ENCODE data around the gene ABTB1. TPM values are rescaled to one million over a fixed set of nuclear protein-coding genes. Genes with fewer than 3 reads are reported as not detected.

Gene ABTB1
- polyA plus RNA-seq, 1 donor from 2014 or later: 2.0 TPM

- no peaks in the 10 kb centered on the region for H3K9me3 ChIP-seq (ENCODE audit: low read length)
- H3K36me3 ChIP-seq (ENCODE audit: insufficient read depth, low read length): no peaks in the 10 kb centered on the region
- H3K4me2 ChIP-seq (ENCODE audit: low read length): no peak overlapping the region
- no peak for TF ChIP-seq RAD21 (conservative IDR thresholded peaks at IDR 0.05)
- TF ChIP-seq EZH2 (IDR thresholded peaks at IDR 0.05; ENCODE audit: borderline replicate concordance, insufficient read depth, low read length, poor library complexity, severe bottlenecking): no peak
- no peak for TF ChIP-seq SMC3 (conservative IDR thresholded peaks at IDR 0.05; ENCODE audit: poor library complexity)
- TF ChIP-seq EP300 (conservative IDR thresholded peaks at IDR 0.05; ENCODE audit: poor library complexity, severe bottlenecking): no peak
- TF ChIP-seq CTCF (IDR thresholded peaks at IDR 0.05; ENCODE audit: poor library complexity, severe bottlenecking): no peak
- no peak for TF ChIP-seq POLR2AphosphoS5 (IDR thresholded peaks at IDR 0.05)
- TF ChIP-seq TAF1 (IDR thresholded peaks at IDR 0.05; ENCODE audit: low read depth): no peak
- no peak for TF ChIP-seq MXI1 (conservative IDR thresholded peaks at IDR 0.05; ENCODE audit: poor library complexity, severe bottlenecking)
- no peak for TF ChIP-seq REST (IDR thresholded peaks at IDR 0.05; ENCODE audit: borderline replicate concordance)
- no peaks in the 10 kb centered on the region for H4K20me1 ChIP-seq (ENCODE audit: insufficient read depth)
- H2AFZ ChIP-seq (ENCODE audit: low read depth, low read length): no peak overlapping the region
- no peak overlapping the region for H3K9ac ChIP-seq (ENCODE audit: low read length)
- H3K9me2 ChIP-seq (ENCODE audit: insufficient read depth, low read length): no peaks in the 10 kb centered on the region
- H3K79me2 ChIP-seq (replicated peaks; ENCODE audit: insufficient read depth, low read length): no peaks in the 10 kb centered on the region
- H3K27ac ChIP-seq (ENCODE audit: low read length): no peak overlapping the region
- H3K4me3 ChIP-seq (ENCODE audit: low read length): no peak overlapping the region
- no peaks in the 10 kb centered on the region for H3F3A ChIP-seq (ENCODE audit: insufficient read depth, low read length, poor library complexity, severe bottlenecking)
- no peaks in the 10 kb centered on the region for H3K27me3 ChIP-seq (ENCODE audit: insufficient read depth, low read depth, low read length)
These were observed 6.1 kb downstream of the ABTB1 start for GRCh38 chr3:127678611-127679533.

GRCh38 chr3:127679534-127680145, 6.9 kb downstream of the ABTB1 start:
- H3K9me3 ChIP-seq (ENCODE audit: low read length): no peaks in the 10 kb centered on the region
- no peak overlapping the region for H3K27ac ChIP-seq (ENCODE audit: low read length)
- no peak overlapping the region for H3K4me2 ChIP-seq (ENCODE audit: low read length)
- H3K9ac ChIP-seq (ENCODE audit: low read length): no peak overlapping the region
- H4K20me1 ChIP-seq (ENCODE audit: insufficient read depth): no peaks in the 10 kb centered on the region
- H3K9me2 ChIP-seq (ENCODE audit: insufficient read depth, low read length): no peaks in the 10 kb centered on the region
- no peak for TF ChIP-seq SMC3 (conservative IDR thresholded peaks at IDR 0.05; ENCODE audit: poor library complexity)
- TF ChIP-seq CTCF (IDR thresholded peaks at IDR 0.05; ENCODE audit: poor library complexity, severe bottlenecking): no peak
- no peak for TF ChIP-seq TAF1 (IDR thresholded peaks at IDR 0.05; ENCODE audit: low read depth)
- TF ChIP-seq EP300 (conservative IDR thresholded peaks at IDR 0.05; ENCODE audit: poor library complexity, severe bottlenecking): no peak
- no peak for TF ChIP-seq RAD21 (conservative IDR thresholded peaks at IDR 0.05)
- TF ChIP-seq REST (IDR thresholded peaks at IDR 0.05; ENCODE audit: borderline replicate concordance): no peak
- TF ChIP-seq POLR2AphosphoS5 (IDR thresholded peaks at IDR 0.05): no peak
- H3K79me2 ChIP-seq (replicated peaks; ENCODE audit: insufficient read depth, low read length): no peaks in the 10 kb centered on the region
- H3K27me3 ChIP-seq (ENCODE audit: insufficient read depth, low read depth, low read length): no peaks in the 10 kb centered on the region
- H3F3A ChIP-seq (ENCODE audit: insufficient read depth, low read length, poor library complexity, severe bottlenecking): no peaks in the 10 kb centered on the region
- H3K4me3 ChIP-seq (ENCODE audit: low read length): no peak overlapping the region
- H3K36me3 ChIP-seq (ENCODE audit: insufficient read depth, low read length): no peaks in the 10 kb centered on the region
- no peak overlapping the region for H2AFZ ChIP-seq (ENCODE audit: low read depth, low read length)
